ENCODE data around the gene MLYCD. TPM values are rescaled to one million over a fixed set of nuclear protein-coding genes. Genes with fewer than 3 reads are reported as not detected.

MLYCD gene
- total RNA-seq, 3 donors from 2014 or later = 9.0 to 13.9 (median 12.2) TPM

- H3K36me3 ChIP-seq (ENCODE audit: low read depth) = no peaks in the 10 kb centered on the region
- ATAC-seq = no peak
- intact Hi-C loops (cut with DNase I, micrococcal nuclease) = no loop called here
Measured at GRCh38 chr16:83887564-83887963, 11.4 kb upstream of the MLYCD start.

GRCh38 chr16:83888672-83889044 lies 10.3 kb upstream of the MLYCD start:
- intact Hi-C loops (cut with DNase I, micrococcal nuclease) = no loop called here
- Histone ChIP-seq H3K9me3 (no peaks in the 10 kb centered on the region), H3K36me3 (ENCODE audit: low read depth) (no peaks in the 10 kb centered on the region), H3K4me3 (no peak overlapping the region), H3K4me1 (ENCODE audit: low read depth) (peaks cover 2% of the 10 kb centered on the region)
- no peak for ATAC-seq
- TF ChIP-seq CTCF (IDR thresholded peaks at IDR 0.05) = no peak
- no peak for DNase-seq

More at GRCh38 chr16:83887564-83887963, 11.4 kb upstream of the MLYCD start:
- no peak for TF ChIP-seq CTCF (IDR thresholded peaks at IDR 0.05)
- Histone ChIP-seq H3K4me3 (no peak overlapping the region), H3K9me3 (no peaks in the 10 kb centered on the region), H3K4me1 (ENCODE audit: low read depth) (peaks cover 2% of the 10 kb centered on the region)
- no peak for DNase-seq

- intact Hi-C loops (cut with DNase I, micrococcal nuclease) = no loop called here
Measured at GRCh38 chr16:83890359-83890758, 8.6 kb upstream of the MLYCD start.

GRCh38 chr16:83891742-83892141 lies 7.2 kb upstream of the MLYCD start:
- TF ChIP-seq CTCF (IDR thresholded peaks at IDR 0.05) = no peak
- intact Hi-C loops (cut with DNase I, micrococcal nuclease) = no loop called here

More at GRCh38 chr16:83890359-83890758, 8.6 kb upstream of the MLYCD start:
- H3K4me3 ChIP-seq = no peak overlapping the region
- no peaks in the 10 kb centered on the region for H3K36me3 ChIP-seq (ENCODE audit: low read depth)
- DNase-seq (no peak), ATAC-seq (no peak)
- H3K9me3 ChIP-seq = no peaks in the 10 kb centered on the region
- TF ChIP-seq CTCF (IDR thresholded peaks at IDR 0.05) = no peak
- peaks cover 2% of the 10 kb centered on the region for H3K4me1 ChIP-seq (ENCODE audit: low read depth)

GRCh38 chr16:83895243-83895642 lies 3.7 kb upstream of the MLYCD start:
- DNase-seq = no peak
- Histone ChIP-seq H3K4me3 (no peak overlapping the region), H3K9me3 (no peaks in the 10 kb centered on the region), H3K36me3 (ENCODE audit: low read depth) (no peaks in the 10 kb centered on the region), H3K4me1 (ENCODE audit: low read depth) (peaks cover 4% of the 10 kb centered on the region)
- intact Hi-C loops (cut with DNase I, micrococcal nuclease) = no loop called here
- TF ChIP-seq CTCF (IDR thresholded peaks at IDR 0.05) = no peak
- no peak for ATAC-seq

More at GRCh38 chr16:83891742-83892141, 7.2 kb upstream of the MLYCD start:
- no peaks in the 10 kb centered on the region for H3K36me3 ChIP-seq (ENCODE audit: low read depth)
- no peaks in the 10 kb centered on the region for H3K9me3 ChIP-seq
- ATAC-seq (no peak), DNase-seq (no peak)
- H3K4me1 ChIP-seq (ENCODE audit: low read depth) = peaks cover 2% of the 10 kb centered on the region
- H3K4me3 ChIP-seq = no peak overlapping the region

GRCh38 chr16:83895942-83896341 lies 3.0 kb upstream of the MLYCD start:
- intact Hi-C loops (cut with DNase I, micrococcal nuclease) = no loop called here
- DNase-seq (no peak), ATAC-seq (no peak)
- Histone ChIP-seq H3K4me1 (ENCODE audit: low read depth) (peaks cover 5% of the 10 kb centered on the region), H3K9me3 (no peaks in the 10 kb centered on the region), H3K4me3 (no peak overlapping the region), H3K36me3 (ENCODE audit: low read depth) (no peaks in the 10 kb centered on the region)
- no peak for TF ChIP-seq CTCF (IDR thresholded peaks at IDR 0.05)

Data from mucosa of descending colon (tissue), 3 donors.